Smooth muscle cell (in vitro differentiated cells): ENCODE measurements around the gene LMTK3. TPM values are rescaled to one million over a fixed set of nuclear protein-coding genes. Genes with fewer than 3 reads are reported as not detected.

ENCODE experiments used
- DNase-seq: peaks from one replicate; lab custom pipeline; 2025; ENCODE audit not compliant: unreplicated experiment; lab: John Stamatoyannopoulos, UW
- H2AFZ ChIP-seq: fragments of 200-600 bp; sonication (generic); 2 replicates; pipeline ENCODE4 v1.6.0; 2016; ENCODE audit warnings: antibody characterized with exemption, low read depth, mild to moderate bottlenecking
- H3F3A ChIP-seq: fragments of 200-600 bp; sonication (generic); 2 replicates; pipeline ENCODE4 v1.6.0; 2017; ENCODE audit warnings: antibody characterized with exemption, low read depth
- H3K27ac ChIP-seq: fragments of 200-600 bp; sonication (generic); 2 replicates; pipeline ENCODE4 v1.5.1; 2016; ENCODE audit warnings: low read depth, mild to moderate bottlenecking
- H3K27me3 ChIP-seq: fragments of 200-600 bp; sonication (generic); 2 replicates; pipeline ENCODE4 v1.6.1; 2016; ENCODE audit warnings: low read depth, mild to moderate bottlenecking
- H3K36me3 ChIP-seq: fragments of 200-600 bp; sonication (generic); 2 replicates; pipeline ENCODE4 v1.5.1; 2016; ENCODE audit warnings: low read depth
- H3K4me1 ChIP-seq: fragments of 200-600 bp; sonication (generic); 2 replicates; pipeline ENCODE4 v1.5.1; 2016; ENCODE audit warnings: low read depth
- H3K4me2 ChIP-seq: fragments of 200-600 bp; sonication (generic); 2 replicates; pipeline ENCODE4 v1.6.0; 2016; ENCODE audit warnings: mild to moderate bottlenecking
- H3K4me3 ChIP-seq: fragments of 200-600 bp; sonication (generic); 2 replicates; pipeline ENCODE4 v1.5.1; 2016; ENCODE audit warnings: mild to moderate bottlenecking
- H3K79me2 ChIP-seq: fragments of 200-600 bp; sonication (generic); 2 replicates; pipeline ENCODE4 v1.6.0; 2016; ENCODE audit warnings: low read depth, mild to moderate bottlenecking
- H3K9ac ChIP-seq: fragments of 200-600 bp; sonication (generic); 2 replicates; pipeline ENCODE4 v1.6.0; 2016; ENCODE audit warnings: low read depth
- H3K9me3 ChIP-seq: fragments of 200-600 bp; sonication (generic); replicated peaks from 2 replicates; pipeline ENCODE4 v1.5.1; 2016; ENCODE audit warnings: low read depth
- H4K20me1 ChIP-seq: fragments of 200-600 bp; sonication (generic); 2 replicates; pipeline ENCODE4 v1.6.0; 2016; ENCODE audit warnings: low read depth
- WGBS: methylation state at CpG from one replicate; pipeline ENCODE4 v1.1.7; 2016; ENCODE audit warnings: low lambda C conversion rate; 5-methylcytosine and 5-hydroxymethylcytosine counted together
- polyA plus RNA-seq: library from polyadenylated mRNA; unstranded; fragments of >200 nt; fragmentation: Nextera tagmentation; extraction: Ambion mirVana; gene quantifications from 2 replicates; pipeline ENCODE4 v1.2.1, GENCODE V29; 2016
- total RNA-seq: library from RNA; depleted of rRNA; stranded (reverse); fragments of >200 nt; gene quantifications from 2 replicates; pipeline ENCODE4 v1.2.3, GENCODE V29; 2014
- TF ChIP-seq, protein P1 (sequence below): fragments of 200-600 bp; sonication (generic); IDR thresholded peaks from 2 replicates; pipeline ENCODE4 v1.5.1; 2017; ENCODE audit warnings: borderline replicate concordance, mild to moderate bottlenecking, antibody characterized with exemption; ENCODE audit not compliant: insufficient read depth, poor library complexity, severe bottlenecking

Gene LMTK3
- total and polyA plus RNA-seq, 2 experiments from 2014 or later: 0.66 to 3.1 TPM

DNA sequence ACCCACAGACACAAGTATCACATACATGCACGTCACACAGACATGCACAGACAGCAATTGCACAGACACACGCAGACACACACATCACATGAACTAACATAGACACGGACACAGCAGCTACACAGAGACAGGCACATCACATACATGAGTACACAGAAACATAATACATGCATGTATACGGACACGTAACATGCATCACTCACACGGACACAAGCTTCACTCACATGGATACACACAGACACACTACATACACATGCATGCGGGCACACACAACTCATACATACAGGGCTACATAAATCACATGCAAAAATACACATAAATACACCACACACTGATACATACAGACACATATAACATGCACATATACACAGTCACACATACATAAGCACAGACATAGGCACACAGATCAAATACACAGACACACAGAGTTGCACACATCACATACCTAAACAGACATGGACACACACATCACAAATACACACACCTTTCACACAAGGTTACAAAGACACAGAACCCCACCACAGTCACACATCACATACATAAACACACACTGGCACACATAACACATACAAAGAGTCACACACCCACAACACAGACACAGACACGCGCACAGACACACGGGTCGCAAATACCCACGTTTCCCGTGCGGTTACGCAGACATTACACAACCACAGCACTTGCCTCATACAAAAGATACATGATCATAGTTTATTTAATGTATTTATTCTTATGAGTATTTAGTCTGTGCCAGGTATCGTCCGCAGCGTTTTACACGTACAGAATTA, 1.1 kb upstream of the LMTK3 start:
- Histone ChIP-seq H3K27ac (no peak overlapping the region), H3K4me1 (peaks cover 8% of the 10 kb centered on the region), H3K79me2 (no peaks in the 10 kb centered on the region), H3K4me2 (peak overlapping the region; percentile 91), H3F3A (peaks cover 4% of the 10 kb centered on the region), H2AFZ (no peak overlapping the region), H3K9ac (no peak overlapping the region), H3K27me3 (no peaks in the 10 kb centered on the region), H3K9me3 (no peaks in the 10 kb centered on the region), H3K36me3 (no peaks in the 10 kb centered on the region), H3K4me3 (no peak overlapping the region), H4K20me1 (no peaks in the 10 kb centered on the region)
- TF ChIP-seq, protein P1, sequence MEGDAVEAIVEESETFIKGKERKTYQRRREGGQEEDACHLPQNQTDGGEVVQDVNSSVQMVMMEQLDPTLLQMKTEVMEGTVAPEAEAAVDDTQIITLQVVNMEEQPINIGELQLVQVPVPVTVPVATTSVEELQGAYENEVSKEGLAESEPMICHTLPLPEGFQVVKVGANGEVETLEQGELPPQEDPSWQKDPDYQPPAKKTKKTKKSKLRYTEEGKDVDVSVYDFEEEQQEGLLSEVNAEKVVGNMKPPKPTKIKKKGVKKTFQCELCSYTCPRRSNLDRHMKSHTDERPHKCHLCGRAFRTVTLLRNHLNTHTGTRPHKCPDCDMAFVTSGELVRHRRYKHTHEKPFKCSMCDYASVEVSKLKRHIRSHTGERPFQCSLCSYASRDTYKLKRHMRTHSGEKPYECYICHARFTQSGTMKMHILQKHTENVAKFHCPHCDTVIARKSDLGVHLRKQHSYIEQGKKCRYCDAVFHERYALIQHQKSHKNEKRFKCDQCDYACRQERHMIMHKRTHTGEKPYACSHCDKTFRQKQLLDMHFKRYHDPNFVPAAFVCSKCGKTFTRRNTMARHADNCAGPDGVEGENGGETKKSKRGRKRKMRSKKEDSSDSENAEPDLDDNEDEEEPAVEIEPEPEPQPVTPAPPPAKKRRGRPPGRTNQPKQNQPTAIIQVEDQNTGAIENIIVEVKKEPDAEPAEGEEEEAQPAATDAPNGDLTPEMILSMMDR: no peak
- DNase-seq: no peak
- WGBS: 70% methylated on average over 19 of the region's 19 CpGs

DNA sequence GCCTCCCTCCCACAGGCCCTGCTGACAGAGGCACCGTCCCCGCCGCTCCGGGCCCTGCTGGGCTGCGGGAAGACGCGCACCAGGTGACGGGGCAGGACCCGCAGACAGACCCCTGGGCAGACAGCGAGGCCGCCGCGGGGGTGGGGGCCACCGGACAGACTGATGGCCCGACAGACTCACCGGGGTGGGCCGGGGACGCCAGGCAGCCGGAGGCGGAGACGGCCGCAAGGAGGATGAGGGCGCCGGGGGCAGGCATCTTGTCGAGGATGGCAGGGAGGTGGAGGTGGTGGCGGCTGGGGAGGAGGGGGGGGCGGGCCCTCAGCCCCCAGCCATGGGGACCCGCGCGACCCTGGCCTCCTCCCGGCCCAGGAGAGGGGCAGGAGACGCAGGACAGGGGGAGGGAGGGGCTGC, 309 bp downstream of the LMTK3 start:
- H3K79me2 ChIP-seq: no peaks in the 10 kb centered on the region

DNA sequence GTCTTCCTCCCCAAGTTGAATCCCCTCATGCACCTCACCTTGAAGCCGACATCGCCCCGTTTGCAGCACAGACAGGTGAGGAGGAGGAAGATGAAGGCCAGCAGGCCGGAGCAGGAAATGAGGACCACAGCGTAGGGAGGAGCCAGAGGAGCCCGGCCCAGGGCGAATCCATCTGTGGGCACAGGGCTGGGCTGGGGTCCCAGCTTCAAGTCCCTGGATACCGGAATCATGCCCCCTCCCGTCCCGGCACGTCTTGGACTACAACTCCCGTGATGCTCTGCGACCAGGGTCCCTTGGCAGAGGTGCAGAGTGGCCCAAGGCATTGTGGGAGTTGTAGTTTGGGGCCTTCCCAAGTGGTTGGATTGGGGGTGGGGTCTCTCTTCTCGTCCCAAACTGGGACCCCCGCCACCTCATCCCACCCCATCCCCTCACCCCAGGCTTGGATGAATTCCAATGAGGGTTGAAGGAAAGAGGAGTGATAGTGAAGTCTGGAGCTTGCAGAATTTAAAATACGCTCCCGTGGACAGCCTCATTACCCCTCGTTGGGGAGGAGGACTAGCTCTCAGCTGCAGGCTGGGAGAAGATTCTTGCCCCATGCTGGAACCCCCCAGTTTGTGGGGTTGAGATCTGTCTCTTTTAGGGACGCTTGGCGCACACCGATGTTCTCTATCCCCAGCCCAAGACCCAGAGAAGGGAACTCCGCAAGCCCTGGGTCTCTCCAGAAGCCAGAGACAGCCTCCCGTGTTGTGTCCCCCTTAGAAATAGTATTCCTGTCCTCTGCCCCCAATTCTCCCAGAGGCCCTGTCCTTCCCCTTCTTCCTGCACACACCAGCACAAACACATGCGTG, 990 bp downstream of the LMTK3 start:
- no peak overlapping the region for H3K9ac ChIP-seq
- no peaks in the 10 kb centered on the region for H3K27me3 ChIP-seq
- TF ChIP-seq, protein P1: no peak
- no peaks in the 10 kb centered on the region for H3K36me3 ChIP-seq
- peaks cover 4% of the 10 kb centered on the region for H3F3A ChIP-seq
- peak overlapping the region; percentile 93 for H3K4me2 ChIP-seq
- peak overlapping the region; percentile 55 for H3K4me3 ChIP-seq
- H2AFZ ChIP-seq: peak overlapping the region; percentile 96
- no peaks in the 10 kb centered on the region for H3K79me2 ChIP-seq
- H4K20me1 ChIP-seq: no peaks in the 10 kb centered on the region
- peaks cover 8% of the 10 kb centered on the region for H3K4me1 ChIP-seq
- H3K27ac ChIP-seq: no peak overlapping the region
- DNase-seq: no peak
- no peaks in the 10 kb centered on the region for H3K9me3 ChIP-seq
- 23% methylated on average over 23 of the region's 24 CpGs for WGBS

More for the DNA sequence above, 309 bp downstream of the LMTK3 start:
- Histone ChIP-seq H4K20me1 (no peaks in the 10 kb centered on the region), H2AFZ (no peak overlapping the region), H3K4me1 (peaks cover 8% of the 10 kb centered on the region), H3K9ac (no peak overlapping the region), H3F3A (peaks cover 4% of the 10 kb centered on the region), H3K27ac (no peak overlapping the region), H3K4me2 (peak overlapping the region; percentile 93), H3K4me3 (peak overlapping the region; percentile 55), H3K9me3 (no peaks in the 10 kb centered on the region), H3K27me3 (no peaks in the 10 kb centered on the region), H3K36me3 (no peaks in the 10 kb centered on the region)
- WGBS: 0% methylated on average over 2 of the region's 32 CpGs
- TF ChIP-seq, protein P1: no peak
- DNase-seq: no peak
